Camera-type eye (tissue), 1 donor: ENCODE results near the gene LCAT. TPM values are rescaled to one million over a fixed set of nuclear protein-coding genes. Genes with fewer than 3 reads are reported as not detected.

Experiments
- total RNA-seq: library from RNA; depleted of rRNA; stranded (reverse); fragments of >200 nt; gene quantifications from one replicate; pipeline ENCODE4 v1.2.3, GENCODE V29; 2014

LCAT gene, protein sequence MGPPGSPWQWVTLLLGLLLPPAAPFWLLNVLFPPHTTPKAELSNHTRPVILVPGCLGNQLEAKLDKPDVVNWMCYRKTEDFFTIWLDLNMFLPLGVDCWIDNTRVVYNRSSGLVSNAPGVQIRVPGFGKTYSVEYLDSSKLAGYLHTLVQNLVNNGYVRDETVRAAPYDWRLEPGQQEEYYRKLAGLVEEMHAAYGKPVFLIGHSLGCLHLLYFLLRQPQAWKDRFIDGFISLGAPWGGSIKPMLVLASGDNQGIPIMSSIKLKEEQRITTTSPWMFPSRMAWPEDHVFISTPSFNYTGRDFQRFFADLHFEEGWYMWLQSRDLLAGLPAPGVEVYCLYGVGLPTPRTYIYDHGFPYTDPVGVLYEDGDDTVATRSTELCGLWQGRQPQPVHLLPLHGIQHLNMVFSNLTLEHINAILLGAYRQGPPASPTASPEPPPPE
- total RNA-seq: 30.3 TPM

DNA sequence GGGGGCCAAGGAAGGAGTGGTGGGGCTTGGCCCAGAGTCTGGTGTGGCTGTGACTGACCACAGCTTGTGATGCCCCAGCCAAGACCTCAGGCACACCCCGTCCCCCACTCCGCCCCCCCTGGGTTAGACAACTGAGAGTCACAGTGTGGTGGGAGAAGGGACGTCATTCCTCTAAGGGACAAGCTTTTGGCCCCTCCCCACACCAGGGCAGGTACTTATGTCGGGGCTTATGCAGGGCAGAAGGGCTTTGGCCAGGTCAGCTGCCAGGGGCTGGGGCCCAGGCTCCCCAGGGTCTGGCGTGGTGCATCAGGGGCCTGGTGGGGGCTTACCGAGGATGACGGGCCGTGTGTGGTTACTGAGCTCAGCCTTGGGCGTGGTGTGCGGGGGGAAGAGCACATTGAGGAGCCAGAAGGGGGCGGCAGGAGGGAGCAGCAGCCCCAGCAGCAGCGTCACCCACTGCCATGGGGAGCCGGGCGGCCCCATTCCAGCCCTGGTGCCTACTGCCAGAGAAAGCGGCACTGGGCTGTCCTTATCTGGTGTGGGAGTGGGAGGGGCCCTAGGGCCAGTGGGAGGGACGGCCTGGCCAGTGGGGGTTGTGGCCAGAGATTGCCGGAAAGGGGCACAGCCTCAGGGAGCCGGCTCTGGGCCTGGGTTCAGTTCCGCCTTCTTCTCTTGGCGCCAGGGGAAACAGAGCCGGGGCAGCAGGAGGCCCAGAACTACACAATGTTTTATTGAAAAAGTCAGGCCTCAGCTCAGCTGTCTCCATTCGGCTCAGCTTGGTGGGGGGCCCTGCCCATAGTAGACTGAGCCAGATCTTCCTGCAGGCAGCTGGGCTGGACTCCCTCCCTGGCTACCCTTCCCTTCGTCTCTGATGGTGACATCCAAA lies at the start of gene LCAT:
Gene LCAT (minus strand): TSS at position 502 of the 886 bp plus-strand sequence. CDS start 19 bp downstream, at position 483.

DNA sequence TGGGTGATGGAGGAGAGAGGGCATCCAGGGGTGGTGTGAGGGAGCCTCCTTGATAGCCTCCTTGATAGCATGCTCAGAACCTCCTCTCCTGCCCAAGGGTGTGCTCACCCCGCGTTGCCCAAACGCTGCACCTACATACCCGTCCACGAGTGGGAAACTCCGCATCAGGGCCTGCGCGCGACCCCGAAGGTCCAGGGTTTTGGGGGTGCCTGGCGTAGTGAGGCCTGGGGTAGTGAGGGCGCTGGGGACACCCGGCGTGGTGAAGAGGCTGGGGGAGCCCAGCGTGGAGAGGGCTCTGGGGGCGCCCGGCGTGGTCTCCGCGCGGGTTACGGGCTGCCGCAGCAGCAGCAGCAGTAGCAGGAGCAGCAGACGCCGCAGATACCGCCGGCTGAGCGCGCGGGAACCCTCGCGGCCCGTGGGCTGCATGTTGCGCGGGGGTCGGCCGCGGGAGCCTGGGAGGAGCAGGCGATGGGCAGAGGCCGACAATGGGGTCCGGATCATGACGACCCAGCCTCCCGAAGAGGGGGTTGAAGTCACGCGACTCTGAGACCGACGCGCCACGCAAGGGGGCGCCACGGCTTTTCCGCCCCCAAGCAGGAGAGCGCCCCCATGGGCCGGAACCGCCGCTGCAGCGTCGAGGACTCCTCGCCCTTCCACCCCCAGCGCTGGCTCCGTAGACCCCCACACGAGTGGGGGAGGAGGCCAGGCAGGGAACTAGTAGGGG lies 36.2 kb upstream of the LCAT start, which contains the start of gene DPEP3:
Gene DPEP3 (minus strand): TSS at position 545 of the 724 bp plus-strand sequence. CDS start 119 bp downstream, at position 426.

GRCh38 chr16:67968400-67969253 lies 24.7 kb upstream of the LCAT start, which contains the start of gene SLC12A4:
Gene SLC12A4, minus strand, starts transcription at chr16:67968637. Its CDS starts 84 bp downstream, at chr16:67968553.

GRCh38 chr16:67936124-67936879 lies 7.6 kb downstream of the LCAT start, which contains the start of gene PSMB10:
Gene PSMB10, minus strand, starts transcription at chr16:67936850. Its CDS starts 101 bp downstream, at chr16:67936749.

GRCh38 chr16:67931712-67932461 lies 12.0 kb downstream of the LCAT start, which contains the start of gene CTRL:
Gene CTRL, minus strand, starts transcription at chr16:67931862. Its CDS starts 10 bp downstream, at chr16:67931852.

DNA sequence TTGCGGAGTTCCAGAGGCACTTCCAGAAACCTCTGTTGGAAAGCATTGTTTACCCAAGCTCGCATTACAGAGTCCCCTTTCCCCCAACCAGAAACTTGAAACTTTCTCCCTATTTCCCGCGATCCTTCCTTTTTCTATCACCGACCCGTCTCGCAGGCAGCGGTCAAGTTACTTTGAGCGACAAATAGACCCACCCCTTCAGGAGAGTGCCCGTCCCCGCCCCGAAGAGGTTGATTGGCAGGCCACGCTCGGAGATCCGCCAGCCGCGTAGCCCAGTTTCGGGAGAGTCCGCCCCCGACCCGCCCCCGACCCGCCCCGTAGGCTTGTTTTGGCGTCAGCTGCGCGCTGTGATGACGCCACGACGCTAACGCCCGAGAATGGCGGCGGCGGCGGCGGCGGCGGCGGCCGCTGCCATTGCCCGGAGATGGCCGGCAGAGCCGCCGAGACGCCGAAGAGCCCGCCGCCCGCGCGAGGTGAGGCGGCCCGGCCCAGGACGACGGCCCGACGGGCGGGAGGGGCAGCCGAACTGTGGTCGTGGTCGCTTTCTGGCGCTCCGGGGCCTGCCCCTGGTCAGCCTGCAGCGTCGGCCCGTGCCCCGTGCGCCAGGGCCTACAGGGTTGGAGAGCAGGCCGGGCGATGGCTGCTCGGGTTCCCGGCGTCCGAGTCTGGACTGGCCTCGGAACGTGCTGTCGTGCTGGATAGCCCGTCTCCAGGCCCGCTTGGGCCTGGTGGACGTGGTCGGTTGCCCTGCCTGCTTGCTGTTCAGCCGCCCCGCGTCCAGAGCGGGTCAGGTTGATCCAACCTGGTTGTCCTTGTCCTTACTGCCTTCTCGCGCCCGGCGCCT lies 50.8 kb downstream of the LCAT start, which contains the start of gene PSKH1:
Gene PSKH1 (plus strand): TSS at position 356 of the 844 bp plus-strand sequence. CDS start 15,496 bp downstream, outside the sequence.

Other genes starting within 250 kb of the LCAT start
- gene GFOD2, start 224.8 kb downstream of the LCAT start, total RNA-seq: 26.4 TPM
- gene RANBP10, start 137.6 kb downstream of the LCAT start, total RNA-seq: 13.3 TPM
- gene TSNAXIP1, start 137.2 kb downstream of the LCAT start, total RNA-seq: 5.2 TPM
- gene THAP11, start 101.8 kb downstream of the LCAT start, total RNA-seq: 42.2 TPM
- 58.2 TPM for gene NUTF2, start 97.2 kb downstream of the LCAT start, total RNA-seq
- gene CENPT, start 96.4 kb downstream of the LCAT start, total RNA-seq: 46.1 TPM
- gene EDC4, start 71.1 kb downstream of the LCAT start, total RNA-seq: 72.0 TPM
- 5.0 TPM for gene NRN1L, start 59.2 kb downstream of the LCAT start, total RNA-seq
- 20.0 TPM for gene PSKH1, start 50.9 kb downstream of the LCAT start, total RNA-seq
- 1.5 TPM for gene CTRL, start 12.3 kb downstream of the LCAT start, total RNA-seq
- gene PSMB10, start 7.3 kb downstream of the LCAT start, total RNA-seq: 10.1 TPM
- gene SLC12A4, start 24.5 kb upstream of the LCAT start, total RNA-seq: 75.7 TPM
- gene DPEP3, start 36.4 kb upstream of the LCAT start, total RNA-seq: not detected
- gene DPEP2, start 55.4 kb upstream of the LCAT start, total RNA-seq: 1.3 TPM
- not detected for gene DPEP2NB, start 71.8 kb upstream of the LCAT start, total RNA-seq
- 11.8 TPM for gene DDX28, start 79.1 kb upstream of the LCAT start, total RNA-seq
- gene DUS2, start 79.2 kb upstream of the LCAT start, total RNA-seq: 14.9 TPM
- 44.5 TPM for gene NFATC3, start 141.2 kb upstream of the LCAT start, total RNA-seq